ENCODE results near the gene KRT84. TPM values are rescaled to one million over a fixed set of nuclear protein-coding genes. Genes with fewer than 3 reads are reported as not detected.

Gene KRT84
- total RNA-seq, 2 experiments from 2014 or later: not detected

DNA sequence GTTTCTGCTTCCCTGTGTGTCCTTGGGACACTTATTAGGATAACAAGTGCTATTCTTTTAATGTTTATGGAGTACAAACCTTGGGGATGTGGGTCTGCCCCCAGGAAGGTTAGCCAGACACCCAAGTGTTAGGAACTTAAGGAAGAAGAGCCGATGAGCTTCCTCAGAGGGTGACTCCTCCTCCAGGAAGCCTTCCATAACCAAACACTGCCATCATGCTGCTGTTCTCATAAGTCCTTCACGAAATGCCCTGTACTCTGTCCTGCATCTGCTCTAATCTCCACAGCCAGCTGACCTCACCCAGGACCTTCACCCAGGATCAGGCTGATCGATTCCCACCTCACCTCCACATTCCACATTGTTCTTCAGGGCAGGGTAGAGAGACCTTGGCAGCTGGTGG, 16.9 kb downstream of the KRT84 start:
- intact Hi-C loops (cut with micrococcal nuclease; ENCODE audit: unreplicated experiment): no loop called here
- Histone ChIP-seq H3K4me2 (ENCODE audit: low read length) (no peak overlapping the region), H3K36me3 (ENCODE audit: insufficient read depth, low read length) (no peaks in the 10 kb centered on the region), H3K4me1 (ENCODE audit: insufficient read depth, low read length, poor library complexity, severe bottlenecking) (no peaks in the 10 kb centered on the region), H3K9me2 (ENCODE audit: insufficient read depth, low read length) (no peaks in the 10 kb centered on the region), H3K27ac (ENCODE audit: low read depth, low read length, poor library complexity, severe bottlenecking) (no peak overlapping the region), H4K20me1 (ENCODE audit: insufficient read depth, low read length) (no peaks in the 10 kb centered on the region), H3K9me3 (ENCODE audit: low read length) (0 out of 2 replicates have a peak, but pooled peaks cover 1% of the 10 kb centered on the region), H2AFZ (ENCODE audit: low read length) (no peak overlapping the region), H3K4me3 (ENCODE audit: low read depth, low read length, poor library complexity, severe bottlenecking) (no peak overlapping the region), H3K79me2 (ENCODE audit: insufficient read depth, low read depth, low read length) (no peaks in the 10 kb centered on the region)
- ChIA-PET CTCF (ENCODE audit: unreplicated experiment) (interaction anchor here (0.6 kb wide), 1 partner anchor 525 kb away, joined by 3 read pairs; no protein-coding TSS in a partner anchor), POLR2A (no interaction called here)
- TF ChIP-seq, protein P1, sequence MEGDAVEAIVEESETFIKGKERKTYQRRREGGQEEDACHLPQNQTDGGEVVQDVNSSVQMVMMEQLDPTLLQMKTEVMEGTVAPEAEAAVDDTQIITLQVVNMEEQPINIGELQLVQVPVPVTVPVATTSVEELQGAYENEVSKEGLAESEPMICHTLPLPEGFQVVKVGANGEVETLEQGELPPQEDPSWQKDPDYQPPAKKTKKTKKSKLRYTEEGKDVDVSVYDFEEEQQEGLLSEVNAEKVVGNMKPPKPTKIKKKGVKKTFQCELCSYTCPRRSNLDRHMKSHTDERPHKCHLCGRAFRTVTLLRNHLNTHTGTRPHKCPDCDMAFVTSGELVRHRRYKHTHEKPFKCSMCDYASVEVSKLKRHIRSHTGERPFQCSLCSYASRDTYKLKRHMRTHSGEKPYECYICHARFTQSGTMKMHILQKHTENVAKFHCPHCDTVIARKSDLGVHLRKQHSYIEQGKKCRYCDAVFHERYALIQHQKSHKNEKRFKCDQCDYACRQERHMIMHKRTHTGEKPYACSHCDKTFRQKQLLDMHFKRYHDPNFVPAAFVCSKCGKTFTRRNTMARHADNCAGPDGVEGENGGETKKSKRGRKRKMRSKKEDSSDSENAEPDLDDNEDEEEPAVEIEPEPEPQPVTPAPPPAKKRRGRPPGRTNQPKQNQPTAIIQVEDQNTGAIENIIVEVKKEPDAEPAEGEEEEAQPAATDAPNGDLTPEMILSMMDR (conservative IDR thresholded peaks at IDR 0.05; ENCODE audit: low read length): no peak
- TF ChIP-seq EZH2phosphoT487 (IDR thresholded peaks at IDR 0.05; ENCODE audit: borderline replicate concordance, low read depth, low read length): no peak
- DNase-seq (ENCODE audit: low spot score): no peak
- no TSS peak for BruUV-seq (replicated peaks)

DNA sequence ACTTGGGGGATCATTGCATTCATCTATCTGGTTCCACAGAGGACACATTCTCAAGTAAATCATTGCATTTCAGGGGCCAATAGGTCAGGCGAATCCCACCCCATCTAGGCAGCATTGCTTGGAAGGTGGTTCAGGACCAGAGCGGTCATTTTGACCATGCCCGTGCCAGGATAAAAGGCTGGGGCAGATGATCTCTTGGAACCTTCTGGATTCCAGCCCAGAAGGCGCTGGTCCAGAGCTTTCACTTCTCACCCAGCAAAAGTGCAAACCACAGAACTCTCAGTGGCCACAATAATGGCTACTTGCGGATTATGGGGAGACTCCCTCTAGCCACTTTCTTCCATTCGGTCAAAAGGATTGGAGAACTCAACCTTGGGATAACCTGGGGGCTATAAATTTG, 17.6 kb downstream of the KRT84 start:
- ChIA-PET POLR2A (no interaction called here), CTCF (ENCODE audit: unreplicated experiment) (no interaction called here)
- Histone ChIP-seq H2AFZ (ENCODE audit: low read length) (no peak overlapping the region), H3K79me2 (ENCODE audit: insufficient read depth, low read depth, low read length) (no peaks in the 10 kb centered on the region), H3K9me2 (ENCODE audit: insufficient read depth, low read length) (no peaks in the 10 kb centered on the region), H3K27ac (ENCODE audit: low read depth, low read length, poor library complexity, severe bottlenecking) (no peak overlapping the region), H3K9me3 (ENCODE audit: low read length) (no peaks in the 10 kb centered on the region), H3K36me3 (ENCODE audit: insufficient read depth, low read length) (no peaks in the 10 kb centered on the region), H3K4me2 (ENCODE audit: low read length) (no peak overlapping the region), H4K20me1 (ENCODE audit: insufficient read depth, low read length) (no peaks in the 10 kb centered on the region), H3K4me1 (ENCODE audit: insufficient read depth, low read length, poor library complexity, severe bottlenecking) (no peaks in the 10 kb centered on the region), H3K4me3 (ENCODE audit: low read depth, low read length, poor library complexity, severe bottlenecking) (no peak overlapping the region)
- intact Hi-C loops (cut with micrococcal nuclease; ENCODE audit: unreplicated experiment): no loop called here
- TF ChIP-seq, protein P1 (conservative IDR thresholded peaks at IDR 0.05; ENCODE audit: low read length): no peak
- TF ChIP-seq EZH2phosphoT487 (IDR thresholded peaks at IDR 0.05; ENCODE audit: borderline replicate concordance, low read depth, low read length): no peak
- no peak for DNase-seq (ENCODE audit: low spot score)
- no TSS peak for BruUV-seq (replicated peaks)

DNA sequence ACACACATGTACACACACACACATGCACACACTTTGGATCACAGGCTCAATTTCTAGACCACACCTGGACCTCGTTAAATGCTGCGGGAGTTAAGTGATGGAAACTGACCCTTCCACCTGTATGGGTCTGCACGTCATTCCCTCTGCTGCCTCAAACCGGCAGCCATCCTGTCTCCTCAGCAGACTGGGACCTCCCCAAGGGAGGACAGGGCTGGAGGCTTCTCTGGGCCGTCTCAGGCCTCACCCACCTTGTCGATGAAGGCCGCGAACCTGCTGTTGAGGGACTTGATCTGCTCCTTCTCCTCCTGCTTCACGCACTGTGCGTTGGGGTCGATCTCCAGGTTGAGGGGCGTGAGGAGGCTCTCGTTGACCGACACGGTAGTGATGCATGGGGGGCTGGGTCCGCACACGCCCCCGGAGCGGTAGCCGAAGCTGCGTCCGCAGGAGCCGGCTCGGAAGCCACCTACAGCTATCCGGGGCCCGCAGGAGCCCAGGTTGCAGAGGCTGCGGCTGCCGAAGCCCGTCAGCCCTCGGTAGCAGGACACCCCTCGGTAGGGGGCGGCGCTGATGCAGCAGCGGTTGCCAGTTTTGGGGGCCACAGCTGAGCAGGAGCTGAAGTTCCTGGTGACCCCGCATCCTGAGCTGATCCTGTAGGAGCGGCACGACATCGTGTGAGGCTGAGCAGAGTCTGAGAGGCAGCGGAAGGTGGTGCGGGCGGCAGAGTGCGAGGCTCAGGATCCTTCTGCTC, 18.5 kb downstream of the KRT84 start, which contains the start of gene KRT85:
Gene KRT85 (minus strand): TSS at position 744 of the 748 bp plus-strand sequence. CDS start 76 bp downstream, at position 668.
- BruUV-seq (replicated peaks): no TSS peak
- no peaks in the 10 kb centered on the region for H3K36me3 ChIP-seq (ENCODE audit: insufficient read depth, low read length)
- intact Hi-C loops (cut with micrococcal nuclease; ENCODE audit: unreplicated experiment): no loop called here
- no peak within 1 kb of the TSS for H3K4me3 ChIP-seq (ENCODE audit: low read depth, low read length, poor library complexity, severe bottlenecking)
- TF ChIP-seq, protein P1 (conservative IDR thresholded peaks at IDR 0.05; ENCODE audit: low read length): no peak
- TF ChIP-seq EZH2phosphoT487 (IDR thresholded peaks at IDR 0.05; ENCODE audit: borderline replicate concordance, low read depth, low read length): no peak
- H3K4me1 ChIP-seq (ENCODE audit: insufficient read depth, low read length, poor library complexity, severe bottlenecking): no peaks in the 10 kb centered on the region
- H3K9me2 ChIP-seq (ENCODE audit: insufficient read depth, low read length): no peaks in the 10 kb centered on the region
- H4K20me1 ChIP-seq (ENCODE audit: insufficient read depth, low read length): no peaks in the 10 kb centered on the region
- no peak within 1 kb of the TSS for H3K27ac ChIP-seq (ENCODE audit: low read depth, low read length, poor library complexity, severe bottlenecking)
- no peak within 1 kb of the TSS for H3K4me2 ChIP-seq (ENCODE audit: low read length)
- POLR2A ChIA-PET: no interaction called here
- no peaks in the 10 kb centered on the region for H3K79me2 ChIP-seq (ENCODE audit: insufficient read depth, low read depth, low read length)
- DNase-seq (ENCODE audit: low spot score): no peak
- CTCF ChIA-PET (ENCODE audit: unreplicated experiment): no interaction called here
- no peaks in the 10 kb centered on the region for H3K9me3 ChIP-seq (ENCODE audit: low read length)
- H2AFZ ChIP-seq (ENCODE audit: low read length): no peak within 1 kb of the TSS
